ENCODE data around the gene PLCH2. TPM values are rescaled to one million over a fixed set of nuclear protein-coding genes. Genes with fewer than 3 reads are reported as not detected.
A peak's percentile ranks its signal among the peaks of the same experiment; 100 is the strongest.

Gene PLCH2
- total and polyA plus RNA-seq, 4 donors: 0.33 to 1.3 (median 1.0) TPM; not detected in 1

DNA sequence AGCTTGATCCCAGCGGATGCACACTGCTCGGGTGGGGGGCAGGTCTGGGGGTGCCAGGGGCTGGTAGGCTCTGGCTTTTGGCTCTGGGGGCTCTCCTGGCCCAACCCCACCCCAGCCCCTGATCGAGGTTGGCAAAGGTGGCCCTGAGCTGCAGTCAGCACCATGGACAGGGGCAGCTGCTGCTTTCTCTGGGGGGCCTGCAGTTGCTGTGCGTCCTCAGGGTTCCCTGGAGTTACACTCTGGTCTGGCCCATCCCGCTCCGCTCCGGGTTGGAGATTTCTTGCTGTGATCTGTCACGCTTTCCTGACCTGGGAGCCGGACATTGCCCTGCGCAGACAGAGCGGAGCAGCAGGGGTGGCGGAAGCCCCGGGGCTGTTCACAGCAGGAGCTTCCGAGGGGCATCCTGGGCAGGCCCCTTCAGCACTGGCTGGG, 8.0 kb upstream of the PLCH2 start:
- Histone ChIP-seq H3K27me3 (ENCODE audit: control insufficient read depth in 4 of 4, insufficient read depth in 4 of 4, low read length in 3 of 4) (peaks cover 0 to 6% (median 0%) of the 10 kb centered on the region in 4 donors), H3K4me1 (ENCODE audit: control insufficient read depth in 4 of 4, insufficient read depth in 4 of 4, low read length in 3 of 4) (no peaks in the 10 kb centered on the region), H3K27ac (ENCODE audit: low read depth in 1 of 2, low read length in 2 of 2) (no peak overlapping the region), H3K4me3 (ENCODE audit: low read depth in 1 of 3, low read length in 3 of 3) (no peak overlapping the region), H3K9me3 (ENCODE audit: control insufficient read depth in 4 of 4, low read length in 3 of 4) (no peaks in the 10 kb centered on the region), H3K36me3 (ENCODE audit: control insufficient read depth in 4 of 4, insufficient read depth in 3 of 4, low read depth in 1 of 4, low read length in 3 of 4) (no peaks in the 10 kb centered on the region), H3K9ac (ENCODE audit: low read depth in 1 of 2, low read length in 2 of 2) (no peak overlapping the region)
- no peak for TF ChIP-seq SP1 (IDR thresholded peaks at IDR 0.05)
- TF ChIP-seq, protein P1, sequence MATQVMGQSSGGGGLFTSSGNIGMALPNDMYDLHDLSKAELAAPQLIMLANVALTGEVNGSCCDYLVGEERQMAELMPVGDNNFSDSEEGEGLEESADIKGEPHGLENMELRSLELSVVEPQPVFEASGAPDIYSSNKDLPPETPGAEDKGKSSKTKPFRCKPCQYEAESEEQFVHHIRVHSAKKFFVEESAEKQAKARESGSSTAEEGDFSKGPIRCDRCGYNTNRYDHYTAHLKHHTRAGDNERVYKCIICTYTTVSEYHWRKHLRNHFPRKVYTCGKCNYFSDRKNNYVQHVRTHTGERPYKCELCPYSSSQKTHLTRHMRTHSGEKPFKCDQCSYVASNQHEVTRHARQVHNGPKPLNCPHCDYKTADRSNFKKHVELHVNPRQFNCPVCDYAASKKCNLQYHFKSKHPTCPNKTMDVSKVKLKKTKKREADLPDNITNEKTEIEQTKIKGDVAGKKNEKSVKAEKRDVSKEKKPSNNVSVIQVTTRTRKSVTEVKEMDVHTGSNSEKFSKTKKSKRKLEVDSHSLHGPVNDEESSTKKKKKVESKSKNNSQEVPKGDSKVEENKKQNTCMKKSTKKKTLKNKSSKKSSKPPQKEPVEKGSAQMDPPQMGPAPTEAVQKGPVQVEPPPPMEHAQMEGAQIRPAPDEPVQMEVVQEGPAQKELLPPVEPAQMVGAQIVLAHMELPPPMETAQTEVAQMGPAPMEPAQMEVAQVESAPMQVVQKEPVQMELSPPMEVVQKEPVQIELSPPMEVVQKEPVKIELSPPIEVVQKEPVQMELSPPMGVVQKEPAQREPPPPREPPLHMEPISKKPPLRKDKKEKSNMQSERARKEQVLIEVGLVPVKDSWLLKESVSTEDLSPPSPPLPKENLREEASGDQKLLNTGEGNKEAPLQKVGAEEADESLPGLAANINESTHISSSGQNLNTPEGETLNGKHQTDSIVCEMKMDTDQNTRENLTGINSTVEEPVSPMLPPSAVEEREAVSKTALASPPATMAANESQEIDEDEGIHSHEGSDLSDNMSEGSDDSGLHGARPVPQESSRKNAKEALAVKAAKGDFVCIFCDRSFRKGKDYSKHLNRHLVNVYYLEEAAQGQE (IDR thresholded peaks at IDR 0.05): peak; percentile 99
- 25% methylated on average over 14 of the region's 14 CpGs for WGBS
- DNase-seq (ENCODE audit: low spot score): peak; percentile 45

DNA sequence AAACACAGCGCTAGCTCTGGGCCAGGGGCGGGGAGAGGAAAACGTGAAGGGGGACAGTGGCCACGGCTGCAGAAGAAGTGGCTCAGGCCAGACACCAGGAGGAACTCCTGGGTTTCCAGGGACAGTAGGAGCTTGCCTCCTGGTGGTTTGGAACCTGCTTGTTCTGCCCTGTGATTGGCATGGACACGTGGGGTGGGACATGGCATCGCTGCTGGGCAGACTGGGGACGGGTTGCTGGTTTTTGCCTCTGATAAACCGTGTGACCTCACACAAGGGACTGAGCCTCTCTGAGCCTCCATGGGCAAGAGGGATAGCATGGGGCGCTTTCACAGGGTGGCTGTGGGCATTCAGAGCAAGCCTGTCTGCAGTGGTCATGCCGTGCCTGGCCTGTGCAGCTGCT, 7.5 kb upstream of the PLCH2 start:
- Histone ChIP-seq H3K9me3 (ENCODE audit: control insufficient read depth in 4 of 4, low read length in 3 of 4) (no peaks in the 10 kb centered on the region), H3K36me3 (ENCODE audit: control insufficient read depth in 4 of 4, insufficient read depth in 3 of 4, low read depth in 1 of 4, low read length in 3 of 4) (no peaks in the 10 kb centered on the region), H3K4me3 (ENCODE audit: low read depth in 1 of 3, low read length in 3 of 3) (no peak overlapping the region), H3K4me1 (ENCODE audit: control insufficient read depth in 4 of 4, insufficient read depth in 4 of 4, low read length in 3 of 4) (no peaks in the 10 kb centered on the region), H3K27ac (ENCODE audit: low read depth in 1 of 2, low read length in 2 of 2) (no peak overlapping the region), H3K9ac (ENCODE audit: low read depth in 1 of 2, low read length in 2 of 2) (no peak overlapping the region), H3K27me3 (ENCODE audit: control insufficient read depth in 4 of 4, insufficient read depth in 4 of 4, low read length in 3 of 4) (peaks cover 0 to 6% (median 0%) of the 10 kb centered on the region in 4 donors)
- no peak for TF ChIP-seq YY1 (IDR thresholded peaks at IDR 0.05)
- TF ChIP-seq FOXA1 (IDR thresholded peaks at IDR 0.05): no peak
- TF ChIP-seq RXRA (IDR thresholded peaks at IDR 0.05): no peak
- TF ChIP-seq, protein P2, sequence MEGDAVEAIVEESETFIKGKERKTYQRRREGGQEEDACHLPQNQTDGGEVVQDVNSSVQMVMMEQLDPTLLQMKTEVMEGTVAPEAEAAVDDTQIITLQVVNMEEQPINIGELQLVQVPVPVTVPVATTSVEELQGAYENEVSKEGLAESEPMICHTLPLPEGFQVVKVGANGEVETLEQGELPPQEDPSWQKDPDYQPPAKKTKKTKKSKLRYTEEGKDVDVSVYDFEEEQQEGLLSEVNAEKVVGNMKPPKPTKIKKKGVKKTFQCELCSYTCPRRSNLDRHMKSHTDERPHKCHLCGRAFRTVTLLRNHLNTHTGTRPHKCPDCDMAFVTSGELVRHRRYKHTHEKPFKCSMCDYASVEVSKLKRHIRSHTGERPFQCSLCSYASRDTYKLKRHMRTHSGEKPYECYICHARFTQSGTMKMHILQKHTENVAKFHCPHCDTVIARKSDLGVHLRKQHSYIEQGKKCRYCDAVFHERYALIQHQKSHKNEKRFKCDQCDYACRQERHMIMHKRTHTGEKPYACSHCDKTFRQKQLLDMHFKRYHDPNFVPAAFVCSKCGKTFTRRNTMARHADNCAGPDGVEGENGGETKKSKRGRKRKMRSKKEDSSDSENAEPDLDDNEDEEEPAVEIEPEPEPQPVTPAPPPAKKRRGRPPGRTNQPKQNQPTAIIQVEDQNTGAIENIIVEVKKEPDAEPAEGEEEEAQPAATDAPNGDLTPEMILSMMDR (IDR thresholded peaks at IDR 0.05; ENCODE audit: low read depth, low read length, missing input control): no peak
- no peak for TF ChIP-seq SP1 (IDR thresholded peaks at IDR 0.05)
- no peak for TF ChIP-seq NR2F2 (IDR thresholded peaks at IDR 0.05)
- no peak for TF ChIP-seq RAD21 (IDR thresholded peaks at IDR 0.05)
- TF ChIP-seq, protein P1 (IDR thresholded peaks at IDR 0.05): no peak
- no peak for TF ChIP-seq HNF4A (conservative IDR thresholded peaks at IDR 0.05)
- TF ChIP-seq, protein P3, sequence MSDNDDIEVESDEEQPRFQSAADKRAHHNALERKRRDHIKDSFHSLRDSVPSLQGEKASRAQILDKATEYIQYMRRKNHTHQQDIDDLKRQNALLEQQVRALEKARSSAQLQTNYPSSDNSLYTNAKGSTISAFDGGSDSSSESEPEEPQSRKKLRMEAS (IDR thresholded peaks at IDR 0.05): no peak
- no peak for DNase-seq (ENCODE audit: low spot score)
- 64% methylated on average over 10 of the region's 10 CpGs for WGBS

Measured in liver (tissue), 9 donors.